ENCODE results near the gene ABCA2.

The ABCA2 gene

DNA sequence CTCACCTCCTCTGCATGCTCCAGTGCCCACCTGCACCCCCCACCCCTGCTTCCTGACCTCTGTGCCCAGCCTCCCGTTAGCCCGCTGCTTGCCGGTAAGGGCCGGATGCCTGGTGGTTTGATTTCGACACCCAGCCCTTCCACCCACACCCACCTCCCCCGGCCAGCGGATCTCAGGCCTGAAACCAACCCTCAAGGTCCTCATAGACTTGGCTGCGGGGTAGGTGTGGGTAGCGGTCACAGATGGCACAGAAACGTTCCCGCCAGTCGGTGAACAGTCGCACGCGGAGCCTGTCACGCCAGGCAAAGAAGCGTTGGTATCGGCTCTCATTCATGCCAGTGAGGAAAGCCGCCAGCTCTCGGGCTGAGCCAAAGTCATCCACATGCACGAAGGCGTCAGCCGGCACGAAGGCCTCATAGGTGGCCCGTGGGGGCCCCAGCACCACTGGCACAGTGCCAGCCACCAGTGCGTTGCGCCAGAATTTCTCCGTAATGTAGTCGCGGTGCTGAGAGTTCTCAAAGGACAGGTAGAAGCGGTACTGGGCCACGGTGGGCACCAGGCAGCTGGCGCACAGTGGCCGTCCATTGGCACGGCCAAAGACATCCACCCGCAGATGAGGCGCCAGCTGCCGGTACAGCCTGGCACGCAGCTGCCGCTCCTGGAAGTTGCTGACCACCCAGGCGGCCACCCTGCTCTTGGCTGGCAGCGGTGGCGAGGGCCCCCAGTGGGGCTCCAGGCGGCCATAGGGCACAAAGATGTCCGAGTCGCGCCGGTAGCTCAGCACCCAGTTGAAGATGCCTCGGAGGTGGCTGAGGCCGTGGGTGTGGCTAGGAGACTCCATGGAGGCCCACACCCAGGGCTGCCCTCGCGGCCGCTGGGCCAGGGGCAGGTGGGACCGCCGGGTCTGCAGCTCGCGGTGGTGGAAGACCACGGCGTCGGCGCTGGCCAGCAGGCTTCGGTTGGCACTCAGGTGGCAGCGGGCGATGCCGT is 2.8 kb upstream of the ABCA2 start:
- DNase-seq: peak; percentile 85

DNA sequence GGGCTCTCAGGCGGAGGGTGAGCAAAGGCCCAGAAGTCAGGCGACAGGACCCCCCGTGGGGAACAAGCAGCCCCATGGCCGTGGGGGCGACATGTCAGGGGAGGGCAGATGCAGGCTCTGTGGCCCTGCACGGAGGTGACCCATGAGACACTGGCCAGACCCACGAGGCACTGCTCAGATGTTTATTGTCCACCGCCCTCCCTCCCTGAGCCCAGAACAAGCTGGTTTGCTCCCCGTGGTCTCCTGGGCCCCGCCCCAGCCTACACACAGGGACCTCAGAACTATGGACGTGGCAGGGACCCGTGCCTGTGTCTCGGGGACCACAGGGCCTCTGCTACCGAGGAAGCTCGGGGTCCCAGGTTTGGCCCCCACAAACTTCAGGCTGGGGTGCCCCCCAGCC is 2.0 kb upstream of the ABCA2 start:
- DNase-seq: peak; percentile 49

DNA sequence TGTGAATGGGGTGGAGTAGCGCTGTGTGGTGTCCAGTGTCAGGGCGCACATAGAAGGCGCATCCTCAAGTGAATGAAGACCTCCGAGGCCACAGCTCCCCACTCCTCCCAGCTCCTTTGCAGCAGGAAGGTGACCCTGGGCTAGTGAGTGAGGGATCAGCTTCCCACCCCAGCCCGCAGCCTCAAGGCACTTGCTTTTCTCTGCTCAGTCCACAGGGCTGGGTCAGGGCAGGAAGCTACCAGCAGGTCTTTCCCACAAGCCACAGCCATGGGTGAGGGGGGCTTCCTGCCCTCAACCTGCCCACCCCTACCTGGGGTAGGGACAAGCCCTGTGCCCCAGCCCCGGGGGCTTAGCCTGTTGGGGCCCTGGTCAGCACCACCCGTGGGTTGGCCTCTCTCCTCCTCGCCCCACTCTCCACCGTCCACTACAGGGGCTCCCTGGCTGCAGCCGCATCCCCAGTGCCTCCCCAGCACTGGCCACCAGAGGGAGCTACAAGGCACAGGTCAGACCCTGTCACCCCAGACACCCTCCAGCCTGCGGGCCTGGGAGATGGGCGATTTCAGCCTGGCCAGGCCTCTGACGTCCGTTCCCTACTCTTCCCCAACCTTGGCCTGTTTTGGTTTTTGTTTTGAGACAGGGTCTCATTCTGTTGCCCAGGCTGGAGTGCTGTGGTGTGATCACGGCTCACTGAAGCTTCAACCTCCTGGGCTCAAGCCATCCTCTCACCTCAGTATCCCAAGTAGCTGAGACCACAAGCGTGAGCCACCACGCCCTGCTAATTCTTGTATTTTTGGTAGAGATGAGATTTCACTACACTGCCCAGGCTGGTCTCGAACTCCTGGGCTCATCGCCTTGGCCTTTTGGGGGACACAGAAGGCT is 1.3 kb upstream of the ABCA2 start:
- peak; percentile 83 for DNase-seq

DNA sequence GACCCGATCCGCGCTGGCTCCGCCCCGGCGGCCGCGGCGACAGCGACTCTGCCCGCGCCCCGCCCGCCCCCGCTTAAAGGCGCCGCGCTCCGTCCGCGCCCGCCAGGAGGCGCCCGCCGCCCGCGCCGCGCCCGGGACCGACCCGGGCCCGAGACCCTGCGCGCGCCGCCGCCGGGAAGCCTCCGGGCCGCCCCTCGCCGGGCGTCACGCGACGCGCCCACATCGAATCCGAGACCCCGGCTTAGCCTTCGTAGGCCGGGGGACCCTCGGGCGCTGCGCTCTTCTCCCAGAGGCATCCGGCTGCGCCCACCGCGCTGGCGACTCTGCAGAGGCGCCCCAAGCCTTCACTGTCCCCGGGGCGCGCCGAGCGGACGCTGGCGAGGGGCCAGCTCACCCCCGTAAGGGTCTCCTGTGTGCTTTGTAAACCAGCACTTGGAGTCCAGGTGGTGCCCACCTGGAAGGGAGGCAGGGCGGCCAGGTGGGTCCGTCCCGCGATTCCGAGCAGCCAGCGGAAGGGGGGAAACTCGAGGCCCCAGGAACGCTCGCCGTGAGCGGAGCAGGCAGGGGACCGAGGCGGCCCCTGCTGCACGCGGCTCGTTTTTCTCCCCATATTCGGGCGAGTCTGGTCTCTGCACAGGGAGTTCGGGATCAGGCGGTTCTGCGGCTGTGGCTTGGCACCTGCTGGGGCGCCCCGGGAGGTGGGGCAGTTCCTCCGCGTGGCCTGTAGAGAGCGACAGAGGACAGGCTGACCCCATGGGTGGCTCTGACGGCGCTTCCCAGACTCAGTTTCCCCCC is 423 bp upstream of the ABCA2 start:
- DNase-seq: peak; percentile 80

DNA sequence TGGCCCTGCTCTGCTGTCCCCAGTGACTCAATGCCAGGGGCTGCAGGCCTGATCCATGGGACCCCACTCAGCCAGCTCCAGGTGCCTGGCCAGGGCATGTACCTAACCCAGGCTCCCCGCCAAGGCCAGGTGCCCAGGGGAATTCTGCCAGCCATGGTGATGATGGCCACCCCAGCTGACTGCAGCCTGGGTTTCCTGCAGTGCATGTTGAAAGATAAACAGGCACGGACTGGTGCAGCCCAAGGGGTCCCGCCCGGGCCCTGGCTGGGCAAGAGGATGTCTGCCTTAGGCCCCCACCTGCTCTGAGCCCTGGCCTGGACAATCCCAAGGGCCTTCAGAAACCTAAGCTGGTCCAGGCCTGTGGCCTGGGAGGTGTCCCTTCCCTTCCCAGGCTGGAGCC is 1.2 kb downstream of the ABCA2 start:
- DNase-seq: no peak

DNA sequence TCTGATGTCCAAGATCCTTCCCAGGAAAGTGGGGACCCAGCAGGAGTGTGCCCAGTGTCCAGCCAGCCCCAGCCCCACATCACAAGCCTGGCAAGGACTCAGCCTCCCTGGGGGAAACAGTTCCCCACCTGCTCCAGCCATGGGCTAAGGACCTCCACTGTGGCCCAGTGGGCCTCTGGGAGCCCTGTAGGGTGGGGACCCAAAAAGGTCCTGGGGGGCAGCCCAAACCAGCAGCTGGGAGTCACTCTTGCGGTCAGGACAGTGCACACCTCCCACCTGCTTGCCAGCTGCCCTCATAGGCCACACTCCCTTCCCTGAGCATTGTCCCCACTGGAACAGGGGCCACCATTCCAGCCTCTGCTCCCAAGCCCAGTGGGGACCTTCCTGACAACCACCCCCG is 1.7 kb downstream of the ABCA2 start:
- no peak for DNase-seq

DNA sequence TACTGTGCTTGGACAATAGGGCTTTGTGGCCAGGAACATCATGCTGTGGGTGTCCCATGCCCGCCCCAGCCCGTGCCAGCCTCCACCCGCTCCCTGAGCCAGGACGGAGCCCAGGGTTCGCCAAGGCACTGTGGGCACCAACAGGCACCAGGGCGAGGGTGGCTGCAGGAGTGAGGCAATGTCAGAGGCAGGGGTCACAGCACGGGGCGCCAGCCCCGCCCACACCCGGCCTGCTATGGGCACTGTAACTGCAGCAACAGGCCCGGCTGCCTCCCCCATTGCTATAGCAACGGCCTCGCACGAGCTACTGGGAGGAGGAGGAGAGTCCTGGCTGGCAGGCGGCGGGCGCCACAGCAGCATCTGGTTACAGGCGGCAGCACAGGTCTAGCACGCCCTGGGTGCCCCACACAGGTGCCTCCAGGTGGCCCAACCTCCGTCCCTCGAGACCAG is 2.5 kb downstream of the ABCA2 start:
- DNase-seq: no peak

DNA sequence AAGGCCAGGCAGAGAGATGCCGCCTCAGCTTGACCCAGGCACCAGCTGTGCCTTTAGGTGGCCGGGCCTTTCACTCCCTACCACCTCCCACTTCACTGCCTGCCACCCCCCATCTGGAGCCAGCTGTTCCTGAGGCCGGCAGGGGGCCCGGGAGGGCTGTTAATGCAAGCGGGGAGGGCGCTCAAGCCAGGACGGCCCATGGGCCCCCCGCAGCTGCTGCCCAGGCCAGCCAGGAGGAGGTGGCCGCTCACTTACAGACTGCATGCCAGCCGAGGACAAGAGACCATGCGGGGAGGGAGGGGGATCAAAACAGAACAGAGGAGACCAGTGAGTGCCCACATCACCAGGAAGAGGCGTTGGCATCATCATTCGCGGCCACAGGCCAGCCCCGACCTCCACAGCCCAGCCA is 4.5 kb downstream of the ABCA2 start:
- DNase-seq: no peak

DNA sequence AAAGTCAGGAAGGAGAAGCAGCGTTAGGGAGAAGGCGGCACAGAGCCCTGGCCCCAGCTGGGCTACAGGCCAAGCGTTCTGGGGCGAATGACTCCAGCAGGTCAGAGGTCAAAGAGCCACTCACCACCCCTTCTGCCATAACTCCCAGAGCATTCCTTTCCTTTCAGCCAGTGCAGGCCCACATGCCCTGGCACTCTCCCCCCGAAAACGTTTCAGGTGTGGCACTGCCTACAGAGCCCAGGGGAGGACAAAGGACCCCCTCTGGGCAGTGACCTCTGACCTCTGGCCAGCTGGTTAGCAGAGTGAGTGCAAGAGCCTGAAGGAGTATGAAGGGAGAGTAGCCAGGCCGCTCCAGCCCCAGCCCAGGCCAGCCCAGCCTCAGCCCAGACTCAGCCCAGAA is 4.9 kb downstream of the ABCA2 start:
- DNase-seq: no peak

DNA sequence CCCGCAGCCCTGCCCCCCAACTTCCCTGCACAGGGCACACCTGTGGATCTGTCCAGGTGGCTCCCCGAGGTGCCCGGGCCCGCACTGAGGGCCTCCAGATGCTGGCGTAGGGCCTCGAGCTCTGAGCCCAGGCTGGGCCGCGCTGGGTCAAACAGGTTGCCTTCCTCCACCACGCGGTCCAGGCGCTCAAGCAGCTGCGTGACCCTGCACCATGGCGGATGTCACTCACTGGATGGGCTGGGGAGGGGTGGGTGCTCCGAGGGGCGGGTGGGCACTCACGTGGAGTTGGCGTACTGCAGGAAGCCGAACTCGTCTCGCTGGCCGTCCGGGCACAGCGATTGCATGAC is 5.4 kb downstream of the ABCA2 start:
- no peak for DNase-seq

DNA sequence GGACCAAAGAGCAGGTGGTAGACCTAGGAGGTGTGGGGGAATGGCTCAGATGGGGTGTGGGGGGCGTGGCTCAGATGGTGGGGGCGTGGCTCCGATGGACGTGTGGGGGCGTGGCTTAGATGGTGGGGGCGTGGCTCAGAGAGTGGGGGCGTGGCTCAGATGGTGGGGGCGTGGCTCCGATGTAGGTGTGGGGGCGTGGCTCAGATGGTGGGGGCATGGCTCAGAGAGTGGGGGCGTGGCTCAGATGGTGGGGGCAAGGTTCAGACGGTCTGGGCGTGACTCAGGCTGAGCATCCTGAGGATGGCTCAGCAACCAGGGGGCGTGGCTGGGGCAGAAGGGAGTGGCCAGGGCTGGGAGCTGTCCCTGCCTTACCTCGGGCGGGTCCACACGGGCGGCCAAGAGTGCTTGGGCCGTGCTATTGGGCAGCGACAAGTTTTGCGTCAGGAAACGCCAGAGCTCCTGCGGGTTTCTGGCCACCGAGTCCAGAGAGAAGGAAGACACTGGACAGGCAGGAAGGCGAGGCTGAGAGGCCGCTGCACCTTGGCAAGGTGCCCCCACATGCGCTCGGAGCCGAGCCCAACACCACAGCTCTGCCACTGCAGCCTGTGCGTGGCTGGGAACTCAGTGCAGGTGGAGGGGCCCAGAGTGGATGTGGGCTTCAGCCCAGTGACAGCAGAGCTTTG is 5.9 kb downstream of the ABCA2 start:
- DNase-seq: peak; percentile 96

DNA sequence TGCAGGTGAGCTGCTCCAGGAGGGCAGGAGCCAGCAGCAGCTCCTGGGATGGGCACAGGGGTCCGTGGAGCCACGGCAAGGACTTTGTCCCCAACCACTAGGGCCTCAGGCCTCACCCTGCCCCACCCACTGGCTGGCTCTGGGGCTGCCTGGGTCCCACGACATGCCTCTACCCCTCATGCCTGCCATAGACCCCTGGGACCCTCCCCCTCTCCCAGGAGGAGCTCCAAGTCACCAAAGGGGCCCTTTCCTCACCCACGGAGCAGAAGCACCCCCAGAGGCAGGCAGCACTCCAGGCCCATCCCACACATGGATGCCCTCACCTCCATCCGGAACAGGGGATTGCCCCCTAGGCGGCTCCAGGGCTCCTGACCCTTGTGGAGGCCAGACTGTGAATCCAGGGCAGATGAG is 6.5 kb downstream of the ABCA2 start:
- no peak for DNase-seq

DNA sequence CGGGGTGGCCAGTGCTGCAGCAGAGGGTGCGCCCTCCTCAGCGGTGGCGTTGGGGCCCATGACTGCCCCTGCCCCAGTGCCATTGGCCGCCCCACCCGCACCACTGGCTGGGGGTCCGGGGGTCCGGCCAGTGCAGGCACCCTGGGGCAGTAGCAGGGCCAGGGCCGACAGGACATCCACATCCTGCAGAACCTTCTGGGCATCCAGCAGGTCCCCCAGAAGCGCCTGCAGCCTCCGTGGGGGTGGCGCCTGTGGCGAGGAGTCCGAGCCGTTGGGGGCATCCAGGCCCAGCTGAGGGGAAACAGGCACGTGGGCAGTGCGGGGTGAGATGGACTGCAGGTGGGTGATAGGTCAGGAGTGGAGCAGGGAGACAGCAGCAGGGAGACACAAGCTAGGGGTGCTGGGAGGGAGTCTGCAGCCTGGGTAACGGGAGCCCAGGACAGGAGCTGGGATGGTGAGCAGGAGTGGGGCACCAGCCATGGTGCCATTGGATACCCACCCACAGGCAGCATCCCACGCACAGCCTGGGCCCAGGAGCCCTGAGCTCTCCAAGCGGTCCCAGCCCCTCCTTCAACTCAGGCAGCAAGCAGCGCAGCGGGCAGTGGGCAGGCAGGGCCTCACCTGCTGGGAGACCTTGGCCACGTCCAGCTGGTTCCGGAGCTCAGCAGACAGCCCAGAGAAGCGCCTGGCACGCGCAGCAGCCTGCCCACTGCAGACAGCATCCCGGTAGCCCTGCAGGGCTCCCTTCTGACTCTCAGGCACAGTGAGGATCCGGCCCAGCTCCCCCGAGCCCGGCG is 7.1 kb downstream of the ABCA2 start:
- DNase-seq: no peak

DNA sequence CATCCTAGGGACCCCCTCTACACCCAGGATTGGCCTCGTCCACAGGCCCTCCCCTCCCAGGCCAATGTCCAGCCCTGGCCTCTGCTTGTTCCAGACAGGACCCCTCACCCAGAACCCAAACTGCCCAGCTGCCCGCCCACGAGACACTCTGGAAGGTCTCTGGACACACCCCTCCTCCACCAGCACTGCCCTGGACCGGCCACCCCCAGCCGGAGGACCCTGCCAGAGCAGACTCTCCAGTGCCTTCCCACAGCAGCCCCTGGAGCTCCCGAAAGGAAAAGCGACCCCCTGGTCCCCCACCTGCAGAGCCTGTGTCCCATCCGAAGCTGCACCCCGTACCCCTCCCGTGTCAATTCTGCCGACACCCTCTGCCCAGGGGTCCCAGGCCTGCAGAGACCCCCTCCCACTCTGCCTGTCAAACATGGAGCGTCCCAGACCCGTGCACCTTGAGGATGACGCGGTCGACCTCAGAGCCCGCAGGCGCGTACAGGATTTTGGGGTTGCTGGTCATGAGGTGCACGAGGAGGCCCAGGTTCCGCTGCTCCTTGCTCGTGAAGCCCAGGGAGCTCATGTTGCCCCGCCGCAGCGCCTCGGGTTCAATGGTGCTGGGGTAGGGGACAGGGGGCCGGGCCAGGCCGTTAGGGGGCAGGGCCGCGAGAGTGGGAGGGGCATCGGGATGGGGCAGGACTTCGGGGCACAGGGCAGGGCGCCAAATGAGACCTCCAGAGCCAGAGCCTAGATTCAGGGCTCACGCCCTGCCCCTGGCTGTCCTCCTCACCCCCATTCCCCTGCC is 8.0 kb downstream of the ABCA2 start:
- no peak for DNase-seq

DNA sequence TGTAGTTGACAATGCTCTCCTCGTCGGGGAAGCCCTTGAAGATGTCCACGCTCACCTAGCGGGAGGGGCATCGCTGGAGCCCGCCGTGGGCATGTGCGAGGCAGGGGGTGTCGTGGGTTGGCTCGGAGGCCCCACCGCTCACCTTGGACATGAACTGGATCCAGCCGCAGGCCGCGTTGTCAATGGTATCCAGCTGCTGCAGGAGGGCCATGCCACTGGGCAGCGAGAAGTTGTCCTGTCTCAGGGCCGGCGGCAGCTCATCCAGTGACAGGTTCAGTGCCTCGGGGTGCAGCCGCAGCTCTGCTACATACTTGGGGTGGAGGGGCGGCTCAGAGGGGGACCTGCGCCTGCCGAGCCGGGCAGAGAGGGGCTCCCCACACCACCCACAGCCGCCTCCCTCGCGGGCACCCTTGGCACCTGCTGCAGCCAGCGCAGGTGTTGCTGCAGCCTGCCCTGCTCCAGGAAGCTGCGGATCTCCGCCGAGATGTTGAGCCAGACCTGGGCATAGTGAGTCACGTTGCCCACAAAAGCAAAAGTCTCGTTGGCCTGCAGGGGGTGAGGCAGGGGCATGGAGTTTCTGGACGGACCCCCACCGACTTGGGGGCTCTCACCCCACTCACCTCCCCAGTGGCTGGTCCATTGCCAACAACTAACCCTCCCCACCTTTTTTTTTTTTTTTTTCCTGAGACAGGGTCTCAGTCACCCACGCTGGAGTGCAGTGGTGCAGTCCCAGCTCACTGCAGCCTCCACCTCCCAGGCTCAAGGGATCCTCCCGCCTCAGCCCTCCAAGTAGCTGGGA is 9.1 kb downstream of the ABCA2 start:
- DNase-seq: no peak

DNA sequence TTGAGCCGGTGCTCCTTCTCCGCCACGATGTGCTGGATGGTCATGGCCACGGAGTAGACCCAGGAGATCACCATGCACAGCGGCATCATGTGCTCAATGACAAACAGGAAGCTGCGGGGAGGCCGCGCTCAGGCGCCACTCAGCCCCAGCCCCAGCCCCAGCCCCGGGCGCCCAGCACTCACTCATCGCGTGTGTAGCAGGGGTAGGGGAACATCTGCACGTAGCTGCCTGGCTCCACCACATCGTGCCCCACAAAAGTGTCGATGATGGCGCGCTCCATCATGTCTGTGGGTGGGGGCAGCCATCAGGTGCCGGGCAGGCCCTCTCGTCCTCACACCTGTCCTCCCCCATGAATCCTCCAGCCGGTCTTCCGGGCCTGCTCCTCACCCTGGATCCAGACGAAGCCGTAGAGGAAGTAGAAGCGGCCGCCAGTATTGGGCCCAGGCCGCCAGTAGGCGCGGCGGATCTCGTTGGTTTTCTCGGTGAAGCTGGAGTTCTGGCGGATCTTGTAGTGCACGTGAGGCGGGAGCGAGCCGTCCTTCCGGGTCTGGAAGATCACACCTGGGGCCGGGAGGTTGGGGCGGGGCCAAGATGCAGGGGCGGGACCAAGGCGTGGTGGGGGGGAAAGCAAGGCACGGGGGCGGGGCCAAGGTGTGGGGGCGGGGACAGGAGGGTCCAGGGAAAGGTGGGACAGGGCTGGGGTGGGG is 10.1 kb downstream of the ABCA2 start:
- DNase-seq: no peak

DNA sequence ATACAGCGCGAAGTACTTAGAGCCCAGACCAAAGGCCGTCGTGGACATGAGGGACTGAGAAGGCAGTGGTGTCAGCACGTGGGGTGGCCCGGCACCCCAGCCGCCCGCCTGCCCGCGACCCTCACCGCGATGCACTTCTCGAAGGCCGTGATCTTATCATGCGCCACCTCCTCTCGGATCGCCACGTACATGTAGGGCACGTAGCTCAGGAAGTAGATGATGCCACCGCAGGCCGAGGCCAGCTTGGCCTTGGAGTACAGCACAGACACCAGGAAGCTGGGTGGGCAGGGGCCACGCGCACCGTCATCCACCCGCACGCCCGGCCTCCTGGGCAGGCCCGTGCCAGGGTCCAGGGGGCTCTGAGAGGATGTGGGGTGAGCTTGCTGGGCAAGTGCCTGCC is 11.0 kb downstream of the ABCA2 start:
- DNase-seq: no peak

DNA sequence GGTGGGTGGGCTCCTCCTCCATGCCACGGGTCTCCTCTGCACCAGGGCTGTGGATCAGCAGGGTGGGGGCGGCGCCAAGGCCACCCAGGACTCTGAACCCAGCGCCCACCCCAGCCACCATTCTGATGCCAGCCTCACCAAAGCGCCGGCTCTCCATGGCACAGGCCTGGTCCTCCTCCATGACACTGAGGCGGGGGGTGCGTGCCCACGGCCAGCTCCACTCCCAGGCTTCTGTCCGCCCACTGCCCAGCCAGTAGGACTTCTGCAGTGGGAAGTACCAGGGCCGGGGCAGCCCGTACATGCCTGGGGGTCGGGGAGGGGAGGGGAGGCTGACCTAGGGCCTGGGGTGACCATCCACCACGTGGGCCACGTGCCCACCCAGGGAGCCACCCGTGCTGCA is 11.6 kb downstream of the ABCA2 start:
- DNase-seq: no peak

DNA sequence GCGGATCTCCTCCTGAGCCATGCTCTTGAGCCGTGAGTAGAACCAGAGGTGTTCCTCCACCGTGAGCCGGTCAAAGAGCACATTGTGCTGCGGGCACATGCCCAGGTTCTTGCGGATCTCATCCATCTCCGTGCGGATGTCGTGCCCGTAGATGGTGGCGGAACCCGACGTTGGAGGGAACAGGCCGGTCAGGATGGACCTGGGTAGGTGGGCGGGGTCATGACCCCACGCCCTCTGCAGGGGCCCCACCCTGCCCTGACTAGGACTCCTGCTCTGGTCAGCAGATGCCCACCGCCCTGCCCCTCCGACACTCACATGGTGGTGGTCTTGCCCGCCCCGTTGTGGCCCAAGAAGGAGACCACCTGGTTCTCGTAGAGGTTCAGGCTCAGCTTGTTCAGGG is 12.1 kb downstream of the ABCA2 start:
- no peak for DNase-seq
